HT-29 (cell line): Measurements from ENCODE around the gene RAB9B. TPM values are rescaled to one million over a fixed set of nuclear protein-coding genes. Genes with fewer than 3 reads are reported as not detected.
A peak's percentile ranks its signal among the peaks of the same experiment; 100 is the strongest.

Experiments
- DNase-seq: peaks from one replicate; pipeline ENCODE4 v3.0.0-alpha.2; 2015; ENCODE audit warnings: low spot score
- total RNA-seq: library from RNA; depleted of rRNA; stranded (reverse); fragments of >200 nt; shearing (Covaris generic); gene quantifications from 2 replicates; pipeline ENCODE4 v1.2.3, GENCODE V29; 2014

The RAB9B gene
- total RNA-seq, 1 experiment from 2014 or later, result not detected

- no peak for DNase-seq
These were observed 20.2 kb downstream of the RAB9B start for GRCh38 chrX:103811858-103812257.

DNA sequence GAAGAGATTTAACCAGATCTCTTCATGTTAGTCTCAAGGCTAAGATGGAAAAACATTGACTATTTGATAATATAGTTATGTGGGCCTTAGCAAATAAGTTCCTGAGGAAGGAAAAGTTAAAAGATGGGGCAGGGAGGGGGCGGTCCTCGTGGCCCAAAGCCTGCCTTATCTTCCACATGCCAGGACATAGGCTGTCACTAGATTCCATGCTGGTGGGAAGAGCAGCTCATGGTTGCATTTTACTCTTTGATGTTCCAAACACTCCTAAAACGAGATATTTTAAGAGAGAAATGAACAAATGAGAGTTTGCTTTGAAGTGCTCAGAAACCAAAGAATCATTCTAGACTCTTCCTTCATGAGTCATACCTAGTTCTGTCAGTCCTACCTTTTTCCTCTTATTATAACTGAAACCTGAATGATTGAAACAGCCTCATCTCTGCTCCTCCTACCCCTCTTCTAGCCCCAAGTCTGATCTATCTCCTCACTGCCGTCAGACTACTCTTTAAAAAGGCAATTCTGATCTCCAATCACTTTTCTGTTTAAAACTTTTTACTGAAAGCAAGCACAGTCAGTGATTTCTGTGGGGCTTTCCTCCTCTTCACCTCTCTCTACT is 25.1 kb downstream of the RAB9B start:
- no peak for DNase-seq

DNA sequence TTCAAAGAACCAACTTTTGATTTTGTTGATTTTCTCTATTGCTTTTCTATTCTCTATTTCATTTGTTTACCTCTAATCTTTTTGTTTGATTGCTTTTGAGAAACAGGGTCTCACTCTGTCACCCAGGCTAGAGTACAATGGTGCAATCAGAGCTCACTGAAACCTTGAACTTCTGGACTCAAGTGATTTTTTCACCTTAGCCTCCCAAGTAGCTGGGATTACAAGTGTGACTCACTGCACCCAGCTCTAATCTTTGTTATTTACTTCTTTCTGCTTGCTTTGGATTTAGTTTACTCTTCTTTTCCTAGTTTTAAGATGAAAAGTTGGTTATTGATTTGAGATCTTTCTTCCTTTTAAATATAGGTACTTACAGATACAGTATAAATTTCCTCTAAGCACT is 26.2 kb downstream of the RAB9B start:
- DNase-seq, result no peak

DNA sequence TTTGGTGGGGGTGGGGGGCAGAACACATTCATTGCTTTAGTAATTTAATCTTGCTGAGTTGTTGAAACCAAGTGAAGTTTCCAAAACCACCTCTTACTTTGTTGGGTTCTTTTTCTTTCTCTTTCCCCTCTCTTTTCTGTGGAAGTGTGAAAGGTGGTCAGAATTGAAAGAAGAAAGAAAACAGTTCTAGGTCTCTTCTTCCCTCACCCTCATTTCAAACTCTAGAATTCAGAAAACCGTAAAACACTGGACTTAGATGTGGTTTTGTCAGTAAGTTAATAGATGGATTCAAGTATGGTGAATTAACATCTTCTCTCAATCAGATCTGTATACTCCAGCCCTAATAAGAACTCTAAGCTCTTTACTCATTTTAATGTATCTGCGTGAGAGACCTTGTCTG is 31.7 kb downstream of the RAB9B start:
- no peak for DNase-seq

- no peak for DNase-seq
These were observed 34.4 kb downstream of the RAB9B start for GRCh38 chrX:103797691-103798090.

DNA sequence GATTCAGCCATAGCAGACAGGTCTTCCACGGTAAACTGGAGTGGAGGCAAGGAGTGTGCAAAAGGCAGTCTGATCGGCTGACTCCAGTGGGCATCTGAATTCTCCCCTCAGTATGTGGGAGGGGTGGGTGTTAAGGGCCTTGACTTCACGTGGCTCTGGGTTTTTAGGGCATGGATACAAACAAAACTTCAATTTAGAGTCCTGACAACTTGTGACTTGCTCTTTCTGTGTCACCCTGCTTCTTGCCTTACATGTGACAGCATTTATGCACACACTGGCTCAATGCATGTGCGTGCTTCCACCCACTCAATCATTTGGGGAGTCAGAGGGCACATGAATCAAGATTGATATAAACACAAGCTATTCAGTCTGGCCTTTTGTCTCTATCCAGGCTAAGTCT is 37.9 kb downstream of the RAB9B start:
- no peak for DNase-seq

DNA sequence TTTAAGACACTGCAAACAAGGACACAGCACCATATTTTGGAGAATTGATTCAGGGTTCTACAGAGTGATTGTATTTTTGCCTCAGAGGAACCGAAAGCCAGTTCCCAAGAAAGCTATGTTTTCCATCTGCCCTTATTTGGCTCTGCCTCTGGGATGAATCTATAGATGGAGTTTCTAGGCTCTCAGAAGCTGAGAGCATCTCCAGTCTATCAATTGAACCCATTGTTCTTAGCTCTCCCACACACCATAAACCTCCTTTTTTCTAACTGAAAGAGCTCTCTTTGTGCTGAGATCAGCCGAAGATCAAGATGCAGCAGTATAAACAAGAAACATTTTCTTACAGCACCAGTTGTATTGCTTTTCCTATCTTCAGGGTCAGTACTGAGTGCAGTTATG is 38.5 kb downstream of the RAB9B start:
- no peak for DNase-seq

DNA sequence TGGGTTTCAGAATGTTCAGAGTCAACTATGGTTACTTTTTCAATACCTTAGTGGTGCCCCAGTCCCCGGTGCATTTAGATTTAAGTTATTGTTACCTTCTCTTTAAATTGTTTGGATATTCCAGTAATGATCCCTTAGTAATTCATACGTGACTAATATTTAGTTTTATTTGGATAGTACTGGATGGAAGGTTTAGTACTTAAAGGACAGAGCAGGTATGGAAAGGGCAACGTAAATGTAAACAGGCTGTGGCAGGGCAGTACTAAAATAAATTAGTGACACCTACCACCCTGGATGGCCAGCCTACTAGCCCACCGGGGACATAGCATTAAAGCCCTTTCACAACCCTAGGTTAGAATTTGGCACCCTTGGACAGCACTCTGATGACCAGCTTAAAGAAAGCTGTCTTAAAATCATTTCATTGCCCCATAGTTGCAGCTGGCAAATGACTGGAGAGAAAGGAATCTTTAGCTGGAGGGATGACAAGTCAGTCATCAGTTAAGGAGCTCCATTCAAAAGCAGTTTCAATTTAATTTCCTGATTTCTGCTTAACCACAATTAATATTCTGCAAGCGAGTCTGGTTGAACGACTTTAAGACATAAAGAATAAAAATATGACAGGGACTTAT is 39.0 kb downstream of the RAB9B start:
- DNase-seq, result no peak

DNA sequence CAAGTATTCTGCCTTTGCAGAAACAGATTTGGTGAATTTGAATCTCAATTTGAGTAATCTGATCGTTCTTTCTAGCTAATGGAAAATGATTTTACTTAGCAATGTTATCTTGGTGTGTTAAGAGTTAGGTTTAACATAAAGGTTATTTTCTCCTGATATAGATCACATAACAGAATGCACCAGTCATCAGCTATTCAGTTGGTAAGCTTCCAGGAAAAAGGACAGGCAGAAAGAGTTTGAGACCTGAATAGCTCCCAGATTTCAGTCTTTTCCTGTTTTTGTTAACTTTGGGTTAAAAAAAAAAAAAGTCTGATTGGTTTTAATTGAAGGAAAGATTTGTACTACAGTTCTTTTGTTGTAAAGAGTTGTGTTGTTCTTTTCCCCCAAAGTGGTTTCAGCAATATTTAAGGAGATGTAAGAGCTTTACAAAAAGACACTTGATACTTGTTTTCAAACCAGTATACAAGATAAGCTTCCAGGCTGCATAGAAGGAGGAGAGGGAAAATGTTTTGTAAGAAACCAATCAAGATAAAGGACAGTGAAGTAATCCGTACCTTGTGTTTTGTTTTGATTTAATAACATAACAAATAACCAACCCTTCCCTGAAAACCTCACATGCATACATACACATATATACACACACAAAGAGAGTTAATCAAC is 40.1 kb downstream of the RAB9B start:
- no peak for DNase-seq

GRCh38 chrX:103791228-103791627 is 40.8 kb downstream of the RAB9B start:
- no peak for DNase-seq

GRCh38 chrX:103789004-103789403 is 43.1 kb downstream of the RAB9B start:
- DNase-seq, result no peak

- no peak for DNase-seq
These were observed 48.1 kb downstream of the RAB9B start for GRCh38 chrX:103783971-103784370.

DNA sequence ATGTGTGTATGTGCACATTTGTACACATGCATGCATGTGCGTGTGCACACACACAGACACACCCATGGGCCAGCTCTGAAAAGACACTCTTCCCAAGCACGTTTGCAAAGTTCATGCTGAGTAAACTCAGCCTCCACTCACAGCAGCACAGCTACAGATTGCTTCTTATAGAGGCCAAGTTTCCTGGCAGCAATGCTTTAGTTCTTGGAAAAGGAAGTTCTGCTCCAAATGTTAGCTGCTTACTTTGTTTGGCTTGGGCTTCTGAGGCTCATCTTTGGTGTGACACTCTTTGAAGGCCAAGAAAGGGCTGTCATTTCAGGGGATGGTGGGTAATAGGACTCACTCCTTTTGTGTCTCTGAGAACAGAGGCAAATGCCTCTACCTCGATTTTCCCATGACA is 48.9 kb downstream of the RAB9B start:
- no peak for DNase-seq

GRCh38 chrX:103782640-103783039 is 49.4 kb downstream of the RAB9B start:
- no peak for DNase-seq

- DNase-seq, result no peak
These were observed 50.4 kb downstream of the RAB9B start for GRCh38 chrX:103781706-103782105.

DNA sequence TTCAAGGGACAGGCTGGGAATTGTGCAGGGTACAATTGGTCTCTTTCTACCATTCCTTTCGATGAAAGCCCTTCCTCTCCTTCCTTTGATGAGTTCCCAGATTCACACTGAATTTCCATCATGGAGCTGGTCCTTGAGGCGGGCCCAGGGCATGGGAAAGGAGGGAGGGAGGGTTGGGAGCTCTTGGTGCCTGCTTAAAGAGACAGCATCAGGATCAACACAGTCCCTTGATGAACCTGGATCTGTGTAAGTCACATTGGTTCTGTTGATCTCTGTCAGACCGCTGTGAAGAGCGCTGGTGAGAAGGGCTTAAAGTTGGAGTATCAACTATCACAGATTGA is 51.0 kb downstream of the RAB9B start:
- no peak for DNase-seq

- DNase-seq, result no peak
These were observed 51.6 kb downstream of the RAB9B start for GRCh38 chrX:103780336-103781061.

DNA sequence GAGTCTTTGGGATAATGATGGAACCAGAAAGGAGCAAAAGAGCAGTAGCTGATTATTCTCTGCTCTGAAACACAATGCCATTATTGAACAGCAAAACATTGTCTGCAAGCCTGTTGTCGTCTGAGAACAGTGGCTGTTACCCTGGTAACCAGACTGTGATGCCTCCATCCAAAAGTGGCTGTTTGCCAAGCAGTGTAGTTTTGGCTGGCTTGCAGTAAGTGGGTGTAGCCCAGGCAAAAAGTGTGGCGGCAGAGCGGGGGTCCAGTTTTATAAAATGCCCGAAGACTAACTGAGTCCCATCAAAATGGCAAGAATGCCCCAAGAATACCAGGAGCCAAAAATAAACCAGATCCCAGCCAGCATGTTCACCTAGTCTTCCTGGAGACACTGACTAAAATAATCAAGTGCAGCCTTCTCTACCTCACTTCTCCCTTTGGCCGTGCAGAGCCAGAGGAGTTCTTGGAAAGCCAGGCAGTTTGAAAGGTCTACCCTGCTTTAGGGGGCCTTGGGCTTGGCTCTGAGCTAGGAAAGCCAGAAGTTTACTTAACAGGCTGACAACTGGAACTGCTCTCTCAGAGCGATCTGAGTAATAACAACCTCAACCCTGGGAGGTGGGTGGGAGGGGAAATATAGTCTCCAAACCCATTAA is 52.8 kb downstream of the RAB9B start:
- DNase-seq, result no peak

GRCh38 chrX:103776546-103776945 is 55.5 kb downstream of the RAB9B start, which contains the start of gene PLP1:
TSS of gene PLP1 (plus strand) at chrX:103776840. CDS start at chrX:103776996, 156 bp downstream.
- no peak for DNase-seq

- DNase-seq, result peak; percentile 59
These were observed 57.9 kb downstream of the RAB9B start for GRCh38 chrX:103774070-103774642.

GRCh38 chrX:103773445-103773844 is 58.6 kb downstream of the RAB9B start:
- no peak for DNase-seq
